GM21737 (cell line): ENCODE data around the gene PAM16.
"Not testable (repeated sequence)": the region's sequence is repeated elsewhere in the genome, so short reads cannot be mapped to it uniquely, and the experiment has no call there.

Experiments
- ATAC-seq: cut with Tn5 transposase; IDR thresholded peaks from one replicate; pipeline ENCODE4 v1.9.1; 2021; ENCODE audit warnings: mild to moderate bottlenecking, moderate library complexity; ENCODE audit not compliant: unreplicated experiment

PAM16 gene

DNA sequence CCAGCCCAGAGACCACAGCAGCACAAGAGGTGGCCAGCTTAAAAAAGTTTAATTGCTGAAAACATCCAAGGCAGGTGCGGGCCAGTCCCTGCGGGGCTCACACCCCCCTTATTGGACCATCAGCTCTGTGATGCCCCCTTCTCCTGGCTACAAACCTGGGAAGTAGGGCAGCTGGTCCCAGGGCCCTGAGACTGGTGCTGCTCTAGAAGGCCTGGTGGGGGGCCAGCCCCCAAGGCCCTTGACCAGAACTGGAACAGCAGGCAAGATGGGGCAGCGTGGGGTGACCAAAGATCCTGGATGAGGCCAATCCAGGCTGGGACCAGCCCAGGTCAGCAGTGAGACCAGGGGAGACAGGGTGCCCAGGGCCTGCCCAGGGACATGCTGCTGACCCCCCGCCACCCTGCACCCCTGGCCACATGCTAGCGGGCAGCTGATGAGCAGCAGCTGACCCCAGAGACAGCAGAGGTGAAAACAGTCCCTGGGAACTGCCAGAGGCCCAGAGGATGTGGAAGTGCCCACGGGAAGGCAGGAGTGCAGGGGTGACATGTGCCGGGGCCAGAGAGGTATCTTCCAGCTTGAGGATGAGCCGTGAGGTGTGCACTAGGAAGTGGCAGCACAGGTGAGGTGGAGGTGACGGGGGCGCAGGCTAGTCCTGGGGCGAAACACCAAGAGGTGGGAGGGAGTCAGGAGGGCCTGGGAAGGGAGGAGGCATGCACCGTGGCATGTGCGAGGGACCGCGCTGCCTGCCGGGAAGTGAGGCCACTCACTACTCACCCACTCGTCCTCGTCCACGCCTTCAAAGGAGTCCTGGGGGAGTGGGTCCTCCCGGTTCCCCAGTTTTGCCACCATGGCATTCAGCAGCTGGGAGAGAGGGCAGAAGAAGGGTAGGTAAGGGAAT, 3.6 kb upstream of the PAM16 start:
- ATAC-seq: no peak

DNA sequence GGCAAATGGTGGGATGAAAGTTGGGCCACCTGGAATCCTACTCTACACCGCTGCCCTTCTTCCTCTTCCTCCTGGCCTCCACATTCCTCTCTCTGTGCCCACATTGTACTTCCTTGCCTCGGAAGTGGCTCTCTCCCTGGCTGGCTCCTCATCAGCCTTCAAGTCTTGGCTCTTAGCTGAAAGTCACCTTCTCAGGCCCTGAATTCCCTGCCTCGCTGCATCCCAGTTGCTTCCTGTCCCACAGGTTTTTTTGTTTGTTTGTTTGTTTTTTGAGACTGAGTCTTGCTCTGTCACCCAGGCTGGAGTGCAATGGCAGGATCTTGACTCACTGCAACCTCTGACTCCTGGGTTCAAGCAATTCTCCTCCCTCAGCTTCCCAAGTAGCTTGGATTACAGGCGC, 2.6 kb upstream of the PAM16 start:
- ATAC-seq: no peak

DNA sequence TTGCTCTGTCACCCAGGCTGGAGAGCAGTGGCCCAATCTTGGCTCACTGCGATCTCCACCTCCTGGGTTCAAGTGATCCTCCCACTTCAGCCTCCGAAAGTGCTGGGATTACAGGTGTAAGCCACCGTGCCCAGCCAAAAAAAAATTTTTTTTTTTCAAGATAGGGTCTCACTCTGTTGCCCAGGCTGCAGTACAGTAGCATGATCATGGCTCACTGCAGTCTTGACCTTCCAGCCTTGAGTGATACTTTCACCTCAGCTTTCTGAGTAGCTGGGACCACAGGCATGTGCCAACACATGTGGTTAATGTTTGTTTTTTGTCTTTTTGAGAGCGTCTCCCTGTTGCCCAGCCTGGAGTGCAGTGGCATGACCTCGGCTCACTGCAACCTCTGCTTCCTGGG, 1.7 kb upstream of the PAM16 start:
- ATAC-seq: no peak

DNA sequence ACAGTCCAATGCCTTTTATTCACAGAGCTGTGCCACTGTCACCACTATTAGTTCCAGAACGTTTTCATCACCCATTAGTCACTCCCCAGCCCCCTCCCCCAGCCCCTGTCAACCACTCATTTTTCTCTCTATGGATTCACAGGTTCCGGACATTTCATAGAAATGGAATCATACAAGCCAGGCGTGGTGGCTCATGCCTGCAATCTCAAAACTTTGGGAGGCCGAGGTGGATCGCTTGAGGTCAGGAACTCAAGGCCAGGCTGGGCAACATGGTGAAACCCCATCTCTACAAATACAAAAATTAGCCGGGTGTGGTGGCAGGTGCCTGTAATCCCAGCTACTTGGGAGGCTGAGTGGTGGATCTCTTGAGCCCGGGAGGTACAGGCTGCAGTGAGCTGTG, 759 bp upstream of the PAM16 start:
- no peak for ATAC-seq

DNA sequence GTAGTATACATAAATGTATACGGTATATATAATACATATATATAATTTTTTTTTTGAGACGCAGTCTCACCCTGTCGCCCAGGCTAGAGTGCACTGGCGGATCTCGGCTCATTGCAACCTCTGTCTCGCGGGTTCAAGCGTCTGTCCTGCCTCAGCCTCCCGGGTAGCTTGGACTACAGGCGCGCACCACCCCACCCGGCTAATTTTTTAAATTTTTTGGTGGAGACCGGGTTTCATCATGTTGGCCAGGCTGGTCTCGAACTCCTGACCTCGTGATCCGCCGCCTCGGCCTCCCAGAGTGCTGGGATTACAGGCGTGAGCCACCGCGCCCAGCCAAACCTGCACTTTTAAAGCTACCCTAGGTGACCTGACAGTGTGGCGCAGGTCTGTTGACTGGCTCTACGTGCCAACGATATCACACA, 745 bp downstream of the PAM16 start:
- no peak for ATAC-seq

DNA sequence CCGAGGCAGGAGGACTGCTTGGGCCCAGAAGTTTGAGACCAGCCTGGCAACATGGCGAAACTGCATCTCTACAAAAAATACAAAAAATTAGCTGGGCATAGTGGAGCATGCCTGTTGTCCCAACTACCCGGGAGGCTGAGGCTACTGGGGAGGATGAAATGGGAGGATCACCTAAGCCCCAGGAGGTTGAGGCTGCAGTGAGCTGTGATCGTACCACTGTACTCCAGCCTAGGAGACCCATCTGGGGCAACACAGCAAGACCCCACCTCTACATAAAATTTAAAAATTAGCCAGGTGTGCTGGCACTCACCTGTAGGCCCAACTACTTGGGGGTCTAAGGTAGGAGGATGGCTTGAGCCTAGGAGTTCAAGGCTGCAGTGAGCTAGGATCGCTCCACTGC, 1.8 kb downstream of the PAM16 start:
- no peak for ATAC-seq

DNA sequence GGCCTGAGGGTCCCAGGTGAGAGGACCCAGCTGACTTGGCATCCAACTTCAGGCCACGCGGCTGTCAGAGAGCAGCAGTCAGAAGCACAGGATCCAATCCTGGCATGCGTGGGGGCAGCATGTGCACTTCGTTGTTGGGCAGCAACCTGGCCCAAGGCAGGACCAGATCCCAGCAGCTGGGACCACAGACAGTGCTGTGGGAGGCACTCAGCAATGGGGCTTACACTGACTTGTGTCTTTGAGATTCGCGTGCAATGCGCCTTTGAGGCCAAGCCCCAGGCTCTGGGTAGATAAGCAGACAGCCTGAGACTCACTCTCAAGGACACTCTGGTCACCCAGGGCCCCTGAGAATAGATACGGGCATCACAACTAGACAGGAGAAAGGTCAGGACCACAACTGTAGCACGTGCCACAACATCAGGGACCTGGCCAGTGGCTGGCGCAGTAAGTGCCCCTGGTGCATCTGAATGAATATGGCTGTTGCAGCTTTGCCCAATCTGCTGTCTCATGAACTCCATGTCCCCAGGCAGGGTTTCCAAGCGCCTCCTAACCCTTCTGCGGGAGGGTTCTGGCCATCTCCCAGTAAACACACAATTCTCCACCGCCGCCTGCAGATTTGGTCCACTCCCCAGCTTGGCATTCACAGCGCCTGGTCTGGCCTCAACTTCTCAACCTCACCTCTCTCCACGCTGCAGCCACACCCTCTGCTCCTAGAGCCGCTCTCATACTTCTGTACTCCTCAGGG, 3.2 kb downstream of the PAM16 start:
- no peak for ATAC-seq

DNA sequence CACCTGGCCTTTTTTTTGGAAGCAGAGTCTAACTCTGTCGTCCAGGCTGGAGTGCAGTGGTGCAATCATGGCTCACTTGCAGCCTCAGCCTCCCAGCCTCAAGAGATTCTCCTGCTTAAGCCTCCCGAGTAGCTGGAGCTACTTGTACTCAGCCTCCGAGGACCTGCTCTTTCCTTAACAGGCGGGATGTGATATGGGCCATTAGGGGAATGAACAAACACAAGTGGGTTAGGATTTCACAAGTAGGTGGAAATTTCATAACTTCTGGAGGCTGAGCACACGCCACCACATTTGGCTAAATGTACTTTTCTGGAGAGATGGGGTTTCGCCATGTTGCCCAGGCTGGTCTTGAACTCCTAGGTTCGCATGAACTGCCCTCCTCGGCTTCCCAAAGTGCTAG, 4.1 kb downstream of the PAM16 start:
- ATAC-seq: no peak

DNA sequence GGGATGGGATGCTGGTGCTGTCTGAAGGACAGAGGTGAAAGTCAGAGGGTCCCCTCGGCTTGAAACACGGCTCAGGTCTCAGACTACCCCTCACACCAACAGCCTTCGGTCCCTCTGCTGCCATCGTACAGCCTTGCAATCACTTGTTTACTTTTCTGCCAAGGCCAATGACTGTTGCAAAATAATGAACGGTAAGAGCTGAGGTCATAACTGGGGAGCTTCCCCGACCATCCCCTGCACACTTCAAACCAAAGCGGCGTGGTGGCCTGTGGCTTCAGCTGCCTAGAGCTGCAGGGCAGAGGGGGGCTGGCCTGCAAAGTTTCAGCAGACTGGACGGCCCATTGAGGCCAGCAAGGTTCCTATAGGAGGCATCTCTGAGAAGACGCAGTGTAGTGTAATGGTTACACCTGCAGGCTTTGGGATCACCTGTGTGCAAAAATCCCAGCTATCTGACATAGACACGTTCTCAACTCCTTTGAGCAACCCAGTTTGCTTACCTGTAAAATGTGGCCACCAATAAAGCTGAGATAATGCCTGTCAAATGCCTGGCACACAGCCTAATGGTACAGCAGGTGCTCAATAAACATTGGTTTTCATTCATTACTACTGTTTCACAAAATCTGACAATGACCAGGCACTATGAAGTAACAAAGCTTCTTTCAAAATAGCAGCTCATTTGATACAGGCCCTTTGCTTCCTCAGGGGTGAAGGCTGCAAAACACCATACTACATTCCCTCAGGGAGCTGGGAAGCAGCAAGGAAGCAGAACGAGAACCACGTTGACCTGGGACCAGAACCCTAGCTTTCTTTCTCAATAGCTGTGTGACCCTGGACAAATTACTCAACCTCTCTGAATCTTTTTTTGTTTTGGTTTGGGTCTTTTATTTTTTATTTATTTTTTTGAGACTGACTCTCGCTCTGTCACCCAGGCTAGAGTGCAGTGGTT, 5.0 kb downstream of the PAM16 start:
- no peak for ATAC-seq

DNA sequence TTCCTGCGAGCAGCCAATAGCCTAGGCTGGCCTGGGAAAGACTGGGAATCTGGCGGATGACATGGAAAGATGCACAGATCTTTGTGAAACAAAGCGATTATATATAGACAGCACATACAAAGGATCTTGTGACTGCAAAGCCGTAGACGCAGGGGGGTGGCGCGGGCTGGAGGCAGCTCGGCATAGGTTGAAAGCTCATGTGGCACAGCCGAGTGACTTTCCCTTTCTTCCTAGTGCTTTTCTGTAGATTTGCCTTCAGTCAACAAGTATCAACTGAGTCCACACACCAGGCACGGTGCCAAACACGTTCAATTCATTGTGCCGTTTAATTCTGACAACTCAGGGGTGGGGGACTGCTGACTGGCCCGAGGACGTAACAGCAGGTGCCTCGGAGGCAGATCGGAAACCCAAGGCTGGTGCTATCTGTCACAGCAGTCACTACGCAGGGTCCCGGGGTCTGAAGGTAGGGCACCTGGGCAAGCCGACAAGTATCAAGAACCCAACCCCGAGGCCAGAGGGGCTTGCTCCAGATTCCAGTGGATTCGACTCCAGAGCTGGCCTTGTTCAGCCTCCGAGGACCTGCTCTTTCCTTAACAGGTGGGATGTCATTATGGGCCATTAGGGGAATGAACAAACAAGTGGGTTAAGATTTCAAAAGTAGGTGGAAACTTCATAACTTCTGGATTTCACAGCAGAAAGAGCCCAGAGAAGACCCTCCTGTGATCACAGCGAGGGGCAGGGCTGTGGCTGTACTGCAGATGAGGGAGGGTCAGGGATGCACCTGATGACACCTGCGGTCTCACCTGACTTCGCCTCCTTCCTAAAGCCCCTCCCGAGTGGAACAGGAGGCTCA, 5.9 kb downstream of the PAM16 start:
- ATAC-seq: no peak

DNA sequence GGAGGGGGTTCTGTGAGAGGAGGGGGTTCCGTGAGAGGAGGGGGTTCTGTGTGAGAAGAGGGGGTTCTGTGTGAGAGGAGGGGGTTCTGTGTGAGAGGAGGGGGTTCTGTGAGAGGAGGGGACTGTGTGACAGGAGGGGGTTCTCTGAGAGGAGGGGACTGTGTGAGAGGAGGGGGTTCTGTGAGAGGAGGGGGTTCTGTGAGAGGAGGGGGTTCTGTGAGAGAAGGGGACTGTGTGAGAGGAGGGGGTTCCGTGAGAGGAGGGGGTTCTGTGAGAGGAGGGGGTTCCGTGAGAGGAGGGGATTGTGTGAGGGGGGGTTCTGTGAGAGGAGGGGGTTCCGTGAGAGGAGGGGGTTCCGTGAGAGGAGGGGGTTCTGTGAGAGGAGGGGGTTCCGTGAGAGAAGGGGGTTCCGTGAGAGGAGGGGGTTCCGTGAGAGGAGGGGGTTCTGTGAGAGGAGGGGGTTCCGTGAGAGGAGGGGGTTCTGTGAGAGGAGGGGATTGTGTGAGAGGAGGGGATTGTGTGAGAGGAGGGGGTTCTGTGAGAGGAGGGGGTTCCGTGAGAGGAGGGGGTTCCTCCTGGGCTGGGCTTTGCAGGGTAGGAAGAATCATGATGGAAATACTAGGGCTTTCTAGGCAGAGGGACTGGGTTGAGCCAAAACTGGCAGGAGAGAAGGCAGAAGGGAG, 6.7 kb downstream of the PAM16 start:
- not testable (repeated sequence) for ATAC-seq

DNA sequence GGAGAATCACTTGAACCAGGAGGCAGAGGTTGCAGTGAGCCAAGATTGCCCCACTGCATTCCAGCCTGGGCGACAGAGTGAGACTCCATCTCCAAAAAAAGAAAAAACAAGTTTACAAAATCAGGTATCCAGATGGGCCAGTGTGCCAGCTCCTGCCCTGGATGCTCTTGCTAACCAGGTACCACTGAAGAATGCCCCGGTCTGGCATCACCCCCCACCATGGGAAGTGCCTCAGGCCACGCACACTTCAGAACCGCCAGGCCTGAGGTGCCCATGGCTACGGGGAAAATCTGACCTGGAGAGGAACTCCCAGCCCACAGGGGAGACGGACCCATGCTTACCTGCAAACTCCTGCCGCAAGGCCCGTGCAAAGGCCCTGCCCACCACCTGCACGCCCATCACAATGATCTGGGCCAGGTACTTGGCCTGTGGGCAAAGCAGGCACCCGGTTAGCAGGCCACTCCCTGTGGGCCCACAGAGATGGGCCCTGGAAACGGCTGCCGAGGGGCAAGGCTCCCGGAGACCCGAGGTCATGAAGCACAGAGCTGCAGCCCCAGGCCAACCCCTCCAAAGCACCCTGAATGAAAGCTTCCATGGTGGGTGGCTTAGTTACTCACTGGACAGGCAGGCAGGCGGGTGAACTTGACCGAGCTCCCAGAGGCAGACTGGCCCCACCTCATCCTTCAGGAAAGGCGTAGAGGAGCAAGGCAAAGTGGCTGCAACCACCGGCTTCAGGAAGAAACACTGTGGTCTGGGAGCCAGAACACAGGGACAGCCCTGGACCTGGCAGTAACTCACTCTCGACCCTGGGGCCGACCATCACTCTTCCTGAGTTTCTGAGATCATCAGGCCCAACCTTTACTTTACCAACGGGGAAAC, 8.0 kb downstream of the PAM16 start:
- ATAC-seq: no peak

DNA sequence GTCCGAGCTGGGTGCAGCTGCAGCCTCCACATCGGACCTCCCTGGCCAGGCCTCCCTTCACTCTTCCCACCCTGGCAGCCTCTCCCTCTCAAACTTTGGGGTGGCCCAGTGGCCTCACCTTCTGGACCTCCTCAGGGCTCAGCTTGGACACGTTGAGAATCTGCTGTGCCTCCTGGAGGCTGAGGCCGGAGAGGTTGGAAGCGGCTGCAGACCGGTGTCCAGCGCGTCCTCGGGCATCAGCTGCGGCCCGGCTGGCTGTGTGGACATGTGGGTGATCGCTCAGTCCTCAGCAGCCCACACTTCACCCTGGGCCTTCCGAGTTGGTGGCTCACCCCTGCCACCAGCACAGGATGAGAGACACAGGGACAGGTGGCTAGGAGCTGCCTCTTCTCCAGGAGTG, 9.9 kb downstream of the PAM16 start:
- ATAC-seq: no peak

DNA sequence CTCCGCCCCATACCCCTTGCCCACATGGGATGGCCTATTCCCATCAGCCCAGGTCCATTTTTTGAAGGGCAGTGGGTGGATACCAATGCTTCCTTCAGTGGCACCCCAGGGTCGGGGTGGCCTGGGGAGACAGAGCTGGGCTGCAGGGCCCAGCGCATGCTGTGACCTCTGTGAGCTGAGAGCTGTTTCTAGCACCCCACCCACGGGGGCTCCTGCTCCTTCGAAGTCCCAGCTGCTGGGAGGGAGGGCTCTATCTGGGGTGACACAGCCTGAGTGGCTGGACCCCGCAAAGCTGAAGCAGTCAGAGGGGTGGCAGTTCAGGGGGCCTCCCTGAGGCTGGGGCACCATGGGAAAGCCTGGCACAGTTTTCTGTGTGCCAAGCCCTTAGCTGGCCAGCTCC, 10.7 kb downstream of the PAM16 start:
- ATAC-seq: no peak

DNA sequence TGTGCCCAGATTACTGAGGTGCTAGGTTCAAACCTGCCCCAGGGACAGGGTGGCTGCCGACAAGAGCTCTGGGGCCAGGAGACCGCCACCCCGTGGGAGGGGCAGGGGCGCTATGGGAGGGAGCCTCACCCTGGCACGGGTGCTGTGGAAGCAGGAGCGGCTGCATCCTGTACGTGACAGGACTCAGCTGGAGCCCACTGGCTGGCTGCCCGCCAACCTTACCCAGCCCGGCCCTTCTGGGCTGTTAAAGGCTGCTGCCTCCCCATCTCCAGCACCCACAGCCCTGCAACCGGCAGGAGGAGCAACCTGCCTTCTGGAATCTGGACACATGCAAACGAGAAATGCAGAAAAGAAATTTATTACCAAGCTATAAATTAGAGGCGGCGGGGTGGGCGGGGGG, 11.2 kb downstream of the PAM16 start:
- ATAC-seq: no peak

DNA sequence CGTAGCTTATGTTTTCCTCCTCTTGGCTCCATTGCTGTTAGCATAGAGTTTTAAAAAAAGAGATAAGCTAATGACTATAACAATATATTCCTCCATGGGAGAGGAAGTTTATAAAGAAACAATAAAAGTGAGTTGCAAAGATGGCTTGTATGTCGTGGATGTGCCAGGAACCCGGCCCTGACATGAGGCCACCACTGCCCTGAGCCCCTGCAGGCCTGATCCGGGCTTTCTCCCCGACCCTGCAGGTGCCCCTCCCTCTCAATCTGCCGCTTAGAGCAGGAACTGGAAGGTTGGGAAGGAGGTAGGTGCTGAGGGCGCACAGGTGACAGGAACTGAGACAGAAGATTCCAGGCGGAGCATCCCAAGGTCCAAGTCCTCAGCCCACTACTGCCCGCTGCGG, 11.7 kb downstream of the PAM16 start:
- no peak for ATAC-seq

DNA sequence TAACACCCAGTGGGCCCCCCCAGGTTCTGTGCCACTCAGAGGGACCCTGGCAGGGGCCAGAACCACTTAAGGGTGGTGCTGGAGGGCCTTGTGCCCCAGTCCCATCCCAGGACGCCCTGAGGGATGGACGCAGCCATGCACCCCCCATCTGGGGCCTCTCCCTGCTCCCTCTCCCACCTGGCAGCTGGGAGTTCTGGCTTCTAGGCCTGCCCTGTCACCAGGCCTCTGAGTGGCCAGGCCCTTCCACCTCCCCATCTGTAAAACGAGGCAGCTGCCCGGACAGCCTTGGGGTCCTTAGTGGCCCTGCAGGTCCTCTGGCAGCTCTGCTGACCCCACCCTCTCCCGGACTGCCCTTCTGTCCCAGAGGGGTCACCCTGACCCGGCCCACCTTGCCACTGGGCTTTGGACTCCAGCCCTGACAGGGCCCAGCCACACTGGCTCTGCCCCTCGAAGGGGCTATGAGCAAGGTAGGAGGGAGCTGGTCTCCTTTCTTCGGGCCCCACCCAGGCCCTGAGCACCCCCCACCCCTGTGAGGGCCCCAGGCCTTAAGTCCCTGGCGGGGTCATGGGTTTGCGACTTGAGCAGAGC, 12.3 kb downstream of the PAM16 start:
- ATAC-seq: no peak

DNA sequence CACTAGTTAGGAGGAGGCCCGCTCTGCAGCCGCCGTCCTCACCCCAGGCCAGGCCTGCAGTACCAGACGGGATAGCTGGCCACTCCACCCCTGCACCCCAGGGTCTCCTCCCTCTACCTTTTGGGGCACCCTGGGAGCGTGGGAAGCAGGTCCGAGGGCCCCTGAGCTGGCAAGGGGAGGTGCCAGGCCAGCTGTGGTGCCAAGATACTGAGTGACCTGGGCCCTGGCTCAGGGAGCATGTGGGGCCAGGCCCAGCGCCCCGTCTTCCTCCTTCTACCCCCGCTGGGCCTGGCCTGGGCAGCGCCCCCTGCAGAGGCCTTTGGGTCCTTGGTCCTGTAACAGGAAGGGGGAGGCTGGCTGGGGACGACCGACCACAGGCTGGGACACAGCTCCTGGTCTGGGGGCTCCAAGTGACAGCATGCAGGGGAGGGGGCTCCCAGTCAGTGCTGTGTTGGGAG, 13.0 kb downstream of the PAM16 start:
- ATAC-seq: no peak
